CD4-positive, alpha-beta T cell treated with Interleukin-21 for 1 hour (primary cell): ENCODE measurements around the gene UNC5B.
"Not testable (repeated sequence)": the region's sequence is repeated elsewhere in the genome, so short reads cannot be mapped to it uniquely, and the experiment has no call there.

Experiments
- DNase-seq: peaks from one replicate; pipeline ENCODE4 v3.0.0-alpha.2; 2020

UNC5B gene

DNA sequence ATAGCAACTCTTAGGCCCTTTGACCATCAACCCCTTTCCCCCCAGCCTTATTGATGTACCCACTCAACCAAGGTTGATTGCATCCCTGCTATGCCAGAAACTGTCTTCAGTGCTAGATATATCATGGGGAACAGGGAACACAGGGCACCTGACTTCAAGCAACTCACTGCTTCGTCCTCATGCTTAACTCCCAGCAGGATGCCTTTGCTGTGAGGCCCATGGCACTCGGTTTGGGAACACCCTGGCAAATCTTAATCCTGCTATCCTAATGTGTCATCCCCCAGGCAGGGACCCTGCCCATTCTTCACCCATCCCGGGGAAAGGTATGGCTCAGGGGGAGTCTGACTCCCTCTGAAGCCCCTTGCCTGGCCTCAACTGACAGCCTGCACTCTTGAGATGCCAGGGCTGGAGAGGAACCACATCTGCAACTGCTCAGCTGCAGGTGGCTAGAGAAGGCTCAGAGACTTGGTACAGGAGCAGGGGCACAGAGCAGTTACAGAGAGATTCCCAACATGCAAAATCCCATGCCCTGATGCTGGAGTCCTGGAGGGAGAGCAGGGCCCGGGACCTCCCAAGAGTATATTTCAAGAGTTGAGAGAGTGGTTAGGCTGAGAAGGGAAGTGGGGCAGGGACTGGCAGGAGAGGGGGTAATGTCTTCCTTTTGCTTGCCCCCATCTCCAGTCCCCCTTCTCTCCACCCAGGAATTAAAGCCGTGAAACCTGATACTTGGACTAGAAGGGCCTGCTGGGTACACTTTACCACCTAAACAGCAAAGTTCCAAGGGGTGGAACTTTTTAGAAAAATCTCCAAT lies 2.4 kb upstream of the UNC5B start:
- DNase-seq, result no peak

DNA sequence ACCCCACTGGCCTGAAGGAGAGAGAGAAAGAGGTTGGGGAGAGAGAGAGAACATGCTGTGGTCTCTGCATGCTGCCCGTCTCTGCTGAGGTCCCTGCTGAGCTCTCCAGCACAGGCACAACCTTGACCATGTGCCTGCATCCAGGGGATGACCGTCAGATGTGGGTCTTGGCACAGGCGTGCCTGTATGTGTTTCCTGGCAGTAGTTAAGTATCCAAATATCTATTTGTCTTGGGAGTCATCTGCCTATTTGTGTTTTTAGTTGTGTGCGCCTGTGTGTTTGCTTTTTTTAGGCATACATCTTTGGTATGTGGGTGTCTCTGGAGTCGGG lies 1.9 kb upstream of the UNC5B start:
- no peak for DNase-seq

DNA sequence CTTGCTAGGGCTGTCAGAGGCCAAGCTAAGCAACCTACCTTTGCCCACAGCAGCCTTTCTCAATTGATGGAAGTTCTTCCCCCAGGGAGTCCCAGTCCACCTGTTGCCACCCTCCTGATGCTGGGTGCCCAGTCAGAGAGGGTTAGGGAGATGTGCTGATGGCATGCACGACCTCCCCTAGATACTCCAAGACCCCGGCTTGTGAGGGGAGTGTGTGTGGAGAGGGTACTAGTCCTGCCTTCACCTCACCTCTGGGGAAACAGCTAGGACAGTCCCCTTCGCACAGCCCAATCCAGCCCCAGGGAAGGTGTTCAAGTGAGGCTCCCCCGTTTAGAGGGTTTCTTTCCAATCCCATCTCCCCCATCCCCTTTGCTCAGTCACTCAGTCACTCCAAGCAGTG lies 1.3 kb upstream of the UNC5B start:
- no peak for DNase-seq

DNA sequence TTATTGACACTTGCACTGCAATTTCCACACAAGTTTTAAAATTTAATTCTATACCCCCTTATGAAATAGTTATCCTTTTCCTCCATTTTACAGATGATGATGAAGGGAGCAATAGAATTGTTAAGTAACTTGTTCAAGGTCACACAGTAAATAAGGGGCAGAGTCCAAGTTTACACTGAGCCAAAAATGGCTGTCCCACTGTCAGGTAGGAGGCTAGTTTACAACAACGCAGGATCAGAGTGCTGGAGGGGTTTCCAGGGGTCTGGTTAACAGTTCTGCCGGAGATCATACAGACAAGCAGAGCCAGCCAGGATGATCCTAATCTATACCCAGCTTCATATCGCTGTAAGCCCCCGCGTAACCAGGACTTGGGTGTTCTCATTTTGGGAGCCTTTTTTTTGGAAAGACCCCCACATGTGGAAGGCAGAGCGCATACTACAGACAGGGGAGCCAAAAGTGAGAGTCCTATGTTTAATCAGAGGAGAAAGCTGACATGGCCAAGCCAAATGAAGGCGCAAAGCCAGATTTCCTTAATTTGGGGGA lies 524 bp upstream of the UNC5B start:
- DNase-seq, result no peak

DNA sequence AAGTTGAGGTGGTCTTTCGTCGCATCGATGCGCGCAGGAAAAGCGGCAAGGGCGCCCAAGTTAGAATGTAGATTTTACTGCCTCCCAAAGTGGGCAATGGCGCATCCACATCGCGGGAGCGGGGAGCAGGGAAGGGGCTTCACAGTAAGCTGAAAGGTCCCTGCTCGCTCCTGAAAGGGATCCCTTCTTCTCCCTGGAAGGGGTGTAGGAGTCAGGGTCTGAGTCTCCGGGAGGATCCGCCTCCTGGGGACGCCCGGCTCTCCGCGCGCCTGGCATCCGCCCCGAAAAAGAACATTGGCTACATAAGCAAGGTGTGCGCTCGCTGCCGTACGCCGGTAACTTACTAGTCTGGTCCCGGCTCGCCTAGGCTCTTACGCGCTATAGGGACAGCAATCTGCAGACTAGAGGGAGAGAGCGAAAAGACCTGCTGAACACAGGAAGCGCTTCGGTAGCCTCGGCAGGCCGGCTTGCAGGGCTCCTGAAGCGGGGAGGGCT lies 804 bp downstream of the UNC5B start:
- DNase-seq, result peak; percentile 7

DNA sequence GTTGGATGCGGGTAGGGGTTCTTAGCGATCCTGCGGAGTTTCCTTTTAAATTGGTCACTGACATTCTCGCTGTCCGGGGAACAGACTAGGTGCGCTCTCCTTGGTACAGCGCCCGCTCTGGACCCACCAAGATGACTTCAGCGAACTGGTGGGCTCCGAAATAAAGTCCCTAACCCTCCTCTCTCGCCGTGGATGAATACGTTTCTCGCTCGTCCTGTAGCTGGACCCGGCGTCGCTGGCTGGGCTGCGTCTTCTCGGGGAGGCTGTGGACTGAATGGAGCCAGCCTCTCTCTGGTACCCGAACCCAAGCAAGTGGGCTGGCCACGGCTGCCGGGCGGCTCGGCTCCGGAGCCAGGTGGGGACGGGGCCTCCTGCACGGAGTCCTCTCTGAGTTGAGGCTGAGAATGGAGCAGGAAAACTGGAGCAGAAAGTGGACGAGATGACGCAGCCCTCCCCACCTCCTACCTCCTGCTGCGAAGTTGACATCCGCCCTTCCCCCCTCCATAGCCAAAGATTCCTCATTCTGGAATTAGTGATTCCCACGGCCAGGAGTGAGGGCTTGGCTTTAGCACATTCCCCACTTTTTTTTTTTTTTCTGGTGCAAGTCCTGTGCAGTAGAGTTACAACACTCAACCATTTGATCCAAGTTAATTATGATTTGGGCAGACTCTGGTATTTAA lies 1.5 kb downstream of the UNC5B start:
- DNase-seq, result no peak

DNA sequence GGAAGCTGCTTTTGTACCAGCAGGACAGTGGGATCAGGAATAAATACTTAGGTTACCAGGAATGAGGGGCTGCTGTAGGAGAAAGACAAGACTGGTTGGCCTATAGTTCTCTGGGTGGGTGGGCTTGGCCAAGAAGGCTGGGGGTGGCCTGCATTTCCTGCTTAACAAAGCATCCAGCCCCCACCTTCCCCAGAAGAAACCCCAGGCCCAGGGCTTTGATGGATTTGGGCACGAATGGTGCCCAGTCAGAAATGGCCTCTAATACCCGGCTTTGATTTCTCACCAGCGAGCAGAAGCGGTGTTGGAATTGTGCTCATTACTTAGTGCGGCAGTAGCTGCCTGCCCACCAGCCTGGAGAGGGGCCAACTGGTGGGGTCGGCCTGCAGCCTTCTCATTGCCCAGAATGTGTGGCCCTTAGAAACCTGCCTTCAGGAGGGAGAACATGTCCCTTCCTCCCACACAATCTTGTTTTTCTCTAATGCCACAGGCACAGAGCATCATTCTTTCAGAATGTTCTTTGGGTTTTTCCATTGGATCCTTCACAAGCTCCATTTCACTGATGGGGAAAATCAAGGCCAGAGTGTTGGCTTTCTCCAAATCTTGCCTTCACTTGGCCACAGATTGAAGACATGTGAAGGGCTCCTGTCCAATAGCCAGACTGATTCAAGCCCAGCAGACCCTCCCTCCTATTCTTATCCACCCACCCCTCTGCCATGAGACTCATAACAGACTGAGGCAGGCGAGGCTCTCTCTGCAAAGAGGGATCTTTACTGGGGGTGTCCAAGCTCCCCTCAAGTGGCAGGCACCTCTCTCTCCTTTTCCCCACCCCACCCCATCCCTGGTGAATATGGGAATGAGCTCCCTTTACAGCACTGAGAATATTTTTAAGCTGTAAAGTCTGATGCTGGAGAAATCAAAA lies 2.5 kb downstream of the UNC5B start:
- no peak for DNase-seq

DNA sequence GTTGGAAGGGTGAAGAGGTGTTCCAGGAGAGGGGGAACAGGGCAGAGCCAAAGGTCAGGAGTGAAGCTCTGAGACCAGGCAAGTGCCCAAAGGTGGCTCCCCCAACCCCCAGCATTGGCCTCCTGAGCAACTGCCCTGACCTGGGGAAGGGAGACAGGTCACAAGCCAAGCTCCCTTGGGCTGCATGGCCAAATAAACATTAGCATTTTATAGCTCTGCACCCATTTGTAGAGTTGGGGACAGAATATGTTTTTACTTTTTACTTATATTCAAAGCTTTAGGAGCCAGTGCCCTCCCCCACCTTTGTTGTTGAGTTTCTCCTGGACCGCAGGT lies 4.0 kb downstream of the UNC5B start:
- DNase-seq, result no peak

DNA sequence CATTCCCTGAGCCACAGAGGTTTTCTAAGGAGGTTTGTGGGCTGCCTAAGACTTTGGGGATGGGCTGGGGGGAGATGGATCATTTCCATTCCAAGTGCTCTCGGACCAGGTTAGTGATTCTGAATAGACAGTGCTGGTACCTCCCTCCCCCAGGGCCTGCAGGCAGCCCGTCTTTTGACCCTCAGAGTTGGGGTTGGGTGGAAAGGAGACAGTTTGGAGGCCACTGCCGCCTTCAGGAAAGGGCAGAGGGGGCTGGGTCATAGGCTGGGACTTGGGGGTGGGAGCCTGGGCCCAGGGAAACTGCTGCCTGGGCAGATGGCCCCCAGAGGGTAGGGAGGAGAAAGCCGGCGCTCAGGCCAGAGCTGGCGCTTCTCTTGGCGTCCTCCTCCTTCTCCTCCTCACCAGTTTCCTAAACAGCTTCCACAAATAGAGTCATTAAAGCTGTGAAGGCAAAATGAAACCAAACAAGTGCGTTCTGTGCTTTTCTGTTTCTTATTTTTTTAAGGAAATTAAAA lies 4.4 kb downstream of the UNC5B start:
- DNase-seq, result no peak

DNA sequence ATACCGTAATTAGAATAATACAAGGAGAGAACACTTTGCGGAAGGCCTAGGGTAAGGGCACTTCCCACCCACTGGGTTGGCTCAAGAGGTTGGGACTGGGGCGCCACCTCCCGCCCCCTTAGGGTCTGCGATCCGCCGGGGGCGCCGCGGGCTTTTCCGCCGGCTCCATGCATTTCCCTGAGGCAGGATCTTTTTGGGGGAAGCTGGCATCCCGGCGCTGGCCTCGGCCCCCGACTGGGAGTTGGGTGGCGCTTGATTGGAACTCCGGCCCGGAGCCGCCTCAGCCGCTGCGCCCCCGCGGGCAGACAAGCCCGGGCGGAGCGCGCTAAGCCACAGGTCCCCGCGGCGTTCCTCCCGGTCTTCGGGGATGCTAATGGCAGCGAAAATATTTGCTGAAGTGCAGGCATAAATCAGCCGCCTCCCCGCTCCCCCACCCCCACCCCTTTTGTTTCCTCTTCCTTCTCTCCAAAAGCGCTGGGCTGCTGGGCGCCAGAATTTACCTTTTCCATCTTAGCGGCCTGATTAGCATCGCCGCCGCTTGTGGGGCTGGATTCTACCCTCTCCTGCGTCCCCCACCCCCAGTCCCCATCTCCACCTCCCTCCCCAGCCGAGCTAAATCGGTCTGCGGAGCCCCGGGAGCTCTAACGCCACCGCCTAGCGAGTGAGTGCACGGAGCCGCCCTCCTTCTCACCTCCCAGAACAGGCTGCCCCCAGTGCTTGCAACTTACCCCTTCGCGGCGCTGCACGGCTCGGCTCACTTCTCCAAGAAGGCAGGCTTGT lies 5.1 kb downstream of the UNC5B start:
- no peak for DNase-seq

DNA sequence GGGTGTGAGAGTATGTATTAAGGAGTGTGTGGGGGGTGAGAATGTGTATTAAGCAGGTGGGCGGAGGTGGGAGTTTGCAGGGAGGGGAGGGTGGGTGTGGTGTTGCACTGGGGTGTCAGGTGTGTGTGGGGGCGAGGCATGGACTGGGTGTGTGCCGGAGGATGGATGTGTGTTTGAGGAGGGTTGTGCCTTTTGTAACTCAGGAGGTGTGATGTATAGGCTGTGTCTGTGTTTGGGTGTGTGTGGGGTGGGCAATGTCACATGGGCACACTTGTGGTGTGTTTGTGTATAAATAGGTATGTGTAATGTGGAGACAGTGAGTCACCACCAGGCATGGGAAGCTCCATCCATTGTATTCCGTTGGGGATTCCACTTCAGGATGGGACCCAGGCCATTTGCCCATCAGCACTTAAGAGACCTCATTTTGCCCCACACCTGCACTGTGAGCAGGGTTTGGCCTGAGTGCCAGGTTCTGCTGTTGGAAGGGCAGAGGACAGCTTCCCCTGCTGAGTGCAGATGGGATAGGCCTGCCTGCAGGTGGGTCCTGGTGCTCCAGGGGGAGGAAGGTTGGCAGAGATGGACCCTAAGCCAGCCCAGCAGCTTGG lies 5.8 kb downstream of the UNC5B start:
- DNase-seq, result no peak

DNA sequence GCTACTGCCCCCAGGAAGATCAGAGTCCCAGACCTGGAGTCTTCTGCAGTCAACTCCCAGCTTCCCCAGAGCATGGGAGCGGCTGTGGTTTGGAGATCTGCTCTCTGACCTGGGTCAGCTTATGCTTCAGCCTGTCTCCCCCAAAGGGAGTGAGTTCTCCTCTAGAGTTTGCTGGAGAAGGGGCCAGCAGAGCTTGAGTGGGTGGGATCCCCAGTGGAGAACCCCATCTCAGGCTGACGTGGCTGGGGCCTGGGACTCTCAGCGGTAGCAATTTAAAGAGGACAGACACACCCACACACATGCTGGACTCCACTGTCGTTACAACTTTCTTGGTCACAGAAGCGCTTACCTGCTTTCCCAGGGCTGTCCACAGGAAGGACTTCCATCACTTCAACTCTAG lies 6.3 kb downstream of the UNC5B start:
- DNase-seq, result no peak

DNA sequence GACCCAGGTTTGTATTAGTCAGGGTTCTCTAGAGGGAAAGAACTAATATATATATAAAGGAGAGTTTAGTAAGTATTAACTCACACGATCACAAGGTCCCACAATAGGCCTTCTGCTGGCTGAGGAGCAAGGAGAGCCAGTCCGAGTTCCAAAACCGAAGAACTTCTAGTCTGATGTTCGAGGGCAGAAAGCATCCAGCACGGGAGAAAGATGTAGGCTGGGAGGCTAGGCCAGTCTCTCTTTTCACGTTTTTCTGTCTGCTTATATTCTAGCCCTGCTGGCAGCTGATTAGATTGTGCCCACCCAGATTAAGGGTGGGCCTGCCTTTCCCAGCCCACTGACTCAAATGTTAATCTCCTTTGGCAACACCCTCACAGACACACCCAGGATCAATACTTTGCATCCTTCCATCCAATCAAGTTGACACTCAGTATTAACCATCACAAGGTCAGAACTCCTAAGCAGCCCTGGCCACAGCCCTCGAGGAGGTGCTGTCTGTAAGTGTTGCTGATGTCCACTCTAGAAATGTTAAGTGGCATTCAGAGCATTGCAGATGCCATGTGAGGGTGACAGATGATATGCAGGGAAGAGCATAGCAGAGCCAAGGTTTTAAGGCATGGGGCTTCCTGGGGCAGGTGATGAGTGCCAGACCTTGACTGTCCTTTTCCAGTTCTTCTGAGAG lies 7.0 kb downstream of the UNC5B start:
- DNase-seq, result not testable (repeated sequence)

DNA sequence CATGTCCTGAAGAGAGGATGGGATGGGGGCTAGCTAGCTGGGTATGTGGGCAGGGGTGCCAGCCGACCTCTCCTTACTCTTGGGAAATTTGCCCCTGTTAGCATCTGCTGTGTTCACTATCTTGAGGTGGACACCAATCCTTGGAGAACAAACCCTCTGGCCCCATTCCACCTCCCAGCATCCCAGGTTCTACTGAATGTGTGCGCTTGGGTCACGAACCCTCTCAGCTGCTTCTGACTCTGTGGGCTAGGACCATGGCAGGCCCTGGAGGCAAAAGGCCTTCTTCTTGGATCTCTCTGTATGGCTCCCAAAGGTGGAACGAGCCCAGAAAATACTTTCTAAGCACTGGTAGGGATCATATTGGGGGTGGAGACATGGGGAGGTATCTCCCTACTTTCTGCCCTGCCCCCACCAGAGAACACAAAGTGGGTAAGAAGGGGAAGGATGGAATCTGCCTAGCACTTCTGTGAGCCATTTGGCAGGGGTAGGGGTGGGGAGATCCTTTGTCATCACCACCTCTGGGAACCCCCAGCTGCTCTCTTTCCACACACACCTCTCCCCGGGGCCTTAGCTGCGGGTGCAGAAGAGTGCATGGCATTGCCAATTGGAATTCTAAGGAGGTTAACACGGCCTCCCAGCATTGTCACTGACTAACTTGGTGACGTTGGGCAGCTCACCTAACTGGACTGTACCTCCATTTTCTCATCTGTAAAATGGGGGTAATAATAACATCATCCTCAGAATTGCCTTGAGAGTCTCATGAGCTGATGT lies 7.7 kb downstream of the UNC5B start:
- DNase-seq, result no peak

DNA sequence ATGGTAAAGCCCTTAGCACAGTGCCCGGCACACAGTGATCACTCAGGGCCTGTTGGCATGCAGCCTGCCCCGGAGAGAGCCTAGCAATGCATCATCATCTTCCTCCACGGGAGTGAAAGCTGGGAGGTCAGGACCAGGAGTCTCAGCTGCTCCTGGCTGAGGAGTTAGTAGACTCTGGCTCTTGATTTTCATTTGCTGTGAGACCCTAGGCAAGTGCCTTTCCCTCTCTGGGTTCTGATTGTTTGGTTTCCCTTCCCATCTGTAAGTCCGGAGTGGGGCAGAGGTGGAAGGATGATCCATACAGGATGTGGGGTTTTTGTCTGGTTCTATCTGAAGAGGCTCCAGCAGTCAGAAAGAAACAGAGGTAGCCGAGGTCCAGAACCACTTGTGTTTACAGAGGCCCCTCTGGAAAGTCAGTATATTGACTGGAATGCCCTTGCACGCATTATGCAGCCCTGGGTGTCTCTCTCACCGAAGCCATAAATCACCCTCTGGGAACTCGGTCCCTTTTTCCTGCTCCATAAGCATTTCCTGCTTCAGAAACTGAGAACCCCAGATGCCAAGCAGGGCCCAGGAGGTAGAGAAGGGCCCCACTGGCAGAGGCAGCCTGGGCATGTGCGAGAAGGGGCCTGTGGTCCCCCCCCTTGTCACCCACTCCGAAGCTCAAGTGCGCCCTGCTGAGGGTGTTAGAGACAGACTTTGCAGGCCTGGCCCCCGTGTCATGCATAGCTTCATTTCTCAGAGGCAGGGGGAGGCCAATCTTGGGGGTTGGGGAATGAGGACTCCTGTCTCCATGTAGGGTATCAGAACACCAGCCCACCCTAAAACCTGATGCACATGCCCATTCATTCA lies 8.5 kb downstream of the UNC5B start:
- DNase-seq, result no peak

DNA sequence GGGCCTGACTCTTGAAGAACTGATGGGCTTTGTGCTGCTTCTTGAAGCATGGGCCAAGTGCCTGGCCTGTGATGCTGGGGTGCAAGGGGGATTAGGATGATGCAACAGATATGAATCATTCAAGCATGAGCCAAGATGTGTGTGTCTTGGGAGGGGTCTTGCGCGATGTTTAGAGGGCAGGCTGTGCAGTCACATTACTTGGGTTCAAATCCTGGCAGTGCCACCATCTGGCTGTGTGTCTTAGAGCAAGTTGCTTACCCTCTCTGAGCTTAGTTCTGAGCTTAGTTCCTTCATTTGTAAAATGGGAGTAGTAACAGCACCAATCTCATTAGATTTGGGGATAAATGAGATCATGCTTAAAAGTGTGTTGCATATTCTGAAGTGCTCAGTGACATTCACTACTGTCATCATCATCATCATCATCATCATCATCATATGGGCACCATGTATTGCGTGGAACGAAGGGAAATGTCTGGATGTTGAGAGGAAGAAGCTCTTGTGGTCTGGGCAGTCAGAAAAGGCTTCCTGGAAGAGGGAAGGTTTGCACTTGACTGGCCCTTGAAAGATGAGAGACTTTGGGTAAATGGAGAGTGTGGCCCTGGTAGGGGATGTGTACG lies 9.3 kb downstream of the UNC5B start:
- no peak for DNase-seq

DNA sequence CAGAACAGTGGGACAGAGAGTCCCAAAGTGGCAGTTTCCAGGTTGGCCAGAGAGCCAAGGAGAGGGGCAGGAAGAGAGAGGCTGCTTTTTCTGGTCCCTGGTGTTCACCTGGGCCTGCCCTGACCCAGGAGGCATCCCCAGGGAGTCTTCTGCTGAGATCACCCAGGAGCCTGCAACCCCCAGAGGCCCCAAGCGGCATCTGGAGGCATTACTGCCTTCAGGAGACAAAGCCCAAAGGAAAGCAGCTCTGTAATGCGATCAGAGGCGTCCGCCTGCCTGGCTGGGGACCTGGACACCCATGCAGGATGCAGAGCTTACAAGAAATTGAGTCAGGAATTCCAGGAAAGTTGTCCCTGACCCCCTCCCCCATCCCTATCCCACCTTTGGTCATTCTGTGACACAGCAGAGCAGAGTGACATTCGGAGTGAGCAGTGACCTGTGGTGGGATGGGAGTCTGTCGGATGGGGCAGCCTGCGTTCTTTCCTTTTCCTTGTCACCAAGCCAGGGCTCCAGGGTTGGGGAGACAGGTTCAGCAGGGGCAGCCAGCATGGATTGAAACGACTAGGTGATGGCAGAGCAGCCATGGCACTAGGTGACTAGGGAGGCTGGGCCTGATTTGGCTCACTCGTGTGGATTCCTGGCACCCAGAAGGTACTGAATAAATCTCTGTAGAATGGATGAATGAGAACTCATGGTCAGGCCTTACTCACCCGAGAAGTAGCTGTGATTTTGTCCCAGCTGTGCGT lies 10.4 kb downstream of the UNC5B start:
- no peak for DNase-seq
